GM12878 (cell line): ENCODE results near the gene SLC29A2. TPM values are rescaled to one million over a fixed set of nuclear protein-coding genes. Genes with fewer than 3 reads are reported as not detected.
"Not testable (repeated sequence)": the region's sequence is repeated elsewhere in the genome, so short reads cannot be mapped to it uniquely, and the experiment has no call there.

Source experiments
- ATAC-seq: fragments of 200-7000 bp; cut with Tn5 transposase; 3 replicates; pipeline ENCODE4 v1.9.1; 2020; ENCODE audit warnings: mild to moderate bottlenecking, moderate library complexity
- BruUV-seq: library from RNA; stranded (reverse); fragments of 400-500 nt; replicated peaks from 2 replicates; lab custom pipeline; 2021; lab: Mats Ljungman, UMichigan
- CTCF ChIA-PET: fragments of 300-600 bp; sonication (Branson Sonifier 250); formaldehyde crosslinking; extraction: SDS; loops from one replicate; lab custom pipeline; 2021; ENCODE audit warnings: inconsistent platforms; lab: Yijun Ruan, JAX
- POLR2A ChIA-PET: fragments of 350-600 bp; formaldehyde crosslinking; extraction: SDS; loops from one replicate; lab custom pipeline; 2021; ENCODE audit warnings: inconsistent platforms; lab: Charles Lee
- RAD21 ChIA-PET: fragments of 300-600 bp; sonication (Branson Sonifier 250); formaldehyde crosslinking; loops from one replicate; lab custom pipeline; 2023; ENCODE audit warnings: antibody characterized with exemption; ENCODE audit not compliant: unreplicated experiment; lab: Charles Lee
- SMC1A ChIA-PET: fragments of 300-600 bp; sonication (Branson Sonifier 250); formaldehyde crosslinking; loops from one replicate; lab custom pipeline; 2023; ENCODE audit not compliant: unreplicated experiment, uncharacterized antibody; lab: Charles Lee
- DNase-seq: peaks from one replicate; pipeline ENCODE4 v3.0.0-alpha.2; 2011; ENCODE audit warnings: low read depth, low spot score
- FAIRE-seq: peaks from 3 replicates; lab custom pipeline; 2011; peaks lifted over from hg19 to GRCh38; lab: Jason Lieb, UNC
- H2AFZ ChIP-seq: 2 replicates; pipeline ENCODE4 v1.6.0; 2011; ENCODE audit warnings: low read depth, low read length, control low read depth; ENCODE audit not compliant: control insufficient read depth
- H3K27ac ChIP-seq: 2 replicates; pipeline ENCODE4 v1.5.1; 2011; ENCODE audit warnings: control low read depth; ENCODE audit not compliant: control insufficient read depth, insufficient read depth
- H3K27me3 ChIP-seq, 2 experiments: replicated peaks in 1 of 2; 2 replicates each; pipeline versions ENCODE4 v1.6.0 to v1.6.1; 2011; ENCODE audit warnings: low read length in 1 of 2; ENCODE audit not compliant: control insufficient read depth in 2 of 2, insufficient read depth in 2 of 2
- H3K36me3 ChIP-seq, 2 experiments: 2 replicates each; pipeline ENCODE4 v1.5.1; 2011; ENCODE audit warnings: low read length in 1 of 2; ENCODE audit not compliant: control insufficient read depth in 2 of 2, insufficient read depth in 2 of 2
- H3K4me1 ChIP-seq: 2 replicates; pipeline ENCODE4 v1.6.1; 2011; ENCODE audit warnings: mild to moderate bottlenecking, low read length, moderate library complexity, mixed read lengths; ENCODE audit not compliant: control insufficient read depth, insufficient read depth
- H3K4me2 ChIP-seq: 2 replicates; pipeline ENCODE4 v1.6.0; 2011; ENCODE audit warnings: control low read depth; ENCODE audit not compliant: control insufficient read depth, insufficient read depth
- H3K4me3 ChIP-seq: fragments of 200-600 bp; sonication (generic); 2 replicates; pipeline ENCODE4 v1.5.1; 2016
- H3K79me2 ChIP-seq: 2 replicates; pipeline ENCODE4 v1.6.0; 2011; ENCODE audit warnings: low read length; ENCODE audit not compliant: control insufficient read depth, insufficient read depth
- H3K9ac ChIP-seq: 2 replicates; pipeline ENCODE4 v1.8.0; 2011; ENCODE audit warnings: low read length, control low read depth, mixed read lengths; ENCODE audit not compliant: control insufficient read depth, insufficient read depth
- H3K9me3 ChIP-seq: replicated peaks from 3 replicates; pipeline ENCODE4 v1.5.1; 2011; ENCODE audit warnings: mild to moderate bottlenecking, low read length; ENCODE audit not compliant: control insufficient read depth, insufficient read depth
- H4K20me1 ChIP-seq: 2 replicates; pipeline ENCODE4 v1.6.0; 2011; ENCODE audit not compliant: control insufficient read depth, insufficient read depth
- MTA2 ChIP-seq: fragments of 450-650 bp; IDR thresholded peaks from 2 replicates; pipeline ENCODE4 v1.6.1; 2016; ENCODE audit warnings: low read depth, mild to moderate bottlenecking, moderate library complexity
- NR2F1 ChIP-seq: fragments of 450-650 bp; conservative IDR thresholded peaks from 2 replicates; pipeline ENCODE4 v1.6.1; 2017; ENCODE audit warnings: mild to moderate bottlenecking
- POLR2AphosphoS2 ChIP-seq: IDR thresholded peaks from 2 replicates; pipeline ENCODE4 v1.6.1; 2011; ENCODE audit warnings: low read depth, mild to moderate bottlenecking, low read length, improper control_type of control experiment, moderate library complexity
- SUPT20H ChIP-seq: IDR thresholded peaks from 2 replicates; pipeline ENCODE4 v1.6.1; 2011; ENCODE audit warnings: low read depth, mild to moderate bottlenecking, low read length, moderate library complexity, borderline replicate concordance; ENCODE audit not compliant: control insufficient read depth
- WGBS: methylation state at CpG from one replicate; pipeline ENCODE4 v1.1.6; 2016; ENCODE audit warnings: low lambda C conversion rate; ENCODE audit not compliant: insufficient replicate concordance, insufficient coverage; ENCODE audit errors: missing lambda C conversion rate; 5-methylcytosine and 5-hydroxymethylcytosine counted together
- in situ Hi-C: fragments of 300-500 bp; cut with MboI; formaldehyde crosslinking; loops from 9 replicates; pipeline ENCODE4 v1.14.3; 2018; ENCODE audit warnings: mixed read lengths
- intact Hi-C: fragments of 100-400 bp; cut with micrococcal nuclease; formaldehyde crosslinking; loops from one replicate; pipeline ENCODE4 v1.14.2; 2022; ENCODE audit not compliant: unreplicated experiment
- polyA plus RNA-seq, 11 experiments: library from polyadenylated mRNA; depleted of rRNA in 4 of 11; unstranded in 6 of 11; stranded (reverse) in 5 of 11; fragments of >200 nt; fragmentation: Nextera tagmentation in 4 of 11; fragmentation: Illumina TruSeq in 1 of 11; extraction: Ambion mirVana in 4 of 11; extraction: Trizol in 1 of 11; gene quantifications; 1 replicate in 1 of 11; 2 replicates in 10 of 11; pipeline versions ENCODE4 v1.2.1 to v1.2.3, GENCODE V29; 2011 to 2016; ENCODE audit warnings: inconsistent platforms in 2 of 11, missing spikeins in 2 of 11, low read depth in 1 of 11
- total RNA-seq, 4 experiments: library from RNA; depleted of rRNA in 3 of 4; stranded (reverse); fragments of >200 nt in 3 of 4; fragmentation: Illumina TruSeq in 1 of 4; extraction: Trizol in 1 of 4; gene quantifications; 2 replicates each; pipeline versions ENCODE4 v1.2.1 to v1.2.3, GENCODE V29; 2013 to 2021

SLC29A2 gene
- total and polyA plus RNA-seq, 10 of the 15 experiments (the other 5 are each of a cell fraction or from before 2014, with no cell fraction given) = 0.27 to 7.5 (median 2.2) TPM

DNA sequence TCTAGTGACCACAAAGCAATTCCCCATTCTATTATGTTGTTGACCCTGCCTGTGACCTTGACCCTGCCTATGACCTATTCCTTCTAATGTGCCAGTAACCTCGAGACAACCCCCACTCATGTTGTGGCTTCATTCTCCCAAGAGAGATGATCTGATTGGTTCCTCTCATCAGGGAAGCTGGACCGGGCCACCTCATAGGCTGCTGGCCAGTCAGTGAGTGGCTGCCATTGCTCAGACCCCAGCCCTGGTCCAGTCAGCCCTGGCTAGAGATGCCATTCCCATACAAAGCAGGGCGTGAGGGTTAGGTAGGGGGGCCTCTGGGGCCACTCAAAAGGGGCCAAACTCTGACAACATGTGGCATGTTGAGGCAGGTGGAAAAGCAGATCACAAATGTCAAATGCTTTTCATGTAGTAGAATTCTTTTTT is 11.9 kb downstream of the SLC29A2 start:
- Histone ChIP-seq H3K4me1 (no peaks in the 10 kb centered on the region), H3K9me3 (no peaks in the 10 kb centered on the region), H3K4me3 (no peak overlapping the region), H3K79me2 (no peaks in the 10 kb centered on the region), H3K4me2 (no peak overlapping the region), H2AFZ (no peak overlapping the region), H3K27ac (no peak overlapping the region), H3K9ac (no peak overlapping the region), H4K20me1 (no peaks in the 10 kb centered on the region), H3K36me3 (0 out of 4 replicates have a peak, but pooled peaks cover 0 to 2% of the 10 kb centered on the region in 2 experiments), H3K27me3 (no peaks in the 10 kb centered on the region)
- RAD21 ChIA-PET = interaction anchor here (0.7 kb wide), 1 partner anchor 47 kb away, joined by 6 read pairs; no protein-coding TSS in a partner anchor
- 19% methylated on average over 3 of the region's 3 CpGs for WGBS
- intact Hi-C loops = no loop called here
- SMC1A ChIA-PET = no interaction called here
- ATAC-seq (peak; percentile 41; the same call in 2 of the 3 replicates), DNase-seq (no peak), FAIRE-seq (no peak)
- peak; percentile 30; the same call in 1 of the 2 replicates for TF ChIP-seq NR2F1
- TF ChIP-seq SUPT20H = no peak
- no peak for TF ChIP-seq MTA2
- TF ChIP-seq POLR2AphosphoS2 = 0 out of 2 replicates have a peak, but pooled peaks have one; percentile 31
- POLR2A ChIA-PET = no interaction called here
- in situ Hi-C loops = no loop called here
- BruUV-seq = no TSS peak
- CTCF ChIA-PET = interaction anchor here (3.0 kb wide), 1 partner anchor 26 kb away, joined by 12 read pairs; no protein-coding TSS in a partner anchor

DNA sequence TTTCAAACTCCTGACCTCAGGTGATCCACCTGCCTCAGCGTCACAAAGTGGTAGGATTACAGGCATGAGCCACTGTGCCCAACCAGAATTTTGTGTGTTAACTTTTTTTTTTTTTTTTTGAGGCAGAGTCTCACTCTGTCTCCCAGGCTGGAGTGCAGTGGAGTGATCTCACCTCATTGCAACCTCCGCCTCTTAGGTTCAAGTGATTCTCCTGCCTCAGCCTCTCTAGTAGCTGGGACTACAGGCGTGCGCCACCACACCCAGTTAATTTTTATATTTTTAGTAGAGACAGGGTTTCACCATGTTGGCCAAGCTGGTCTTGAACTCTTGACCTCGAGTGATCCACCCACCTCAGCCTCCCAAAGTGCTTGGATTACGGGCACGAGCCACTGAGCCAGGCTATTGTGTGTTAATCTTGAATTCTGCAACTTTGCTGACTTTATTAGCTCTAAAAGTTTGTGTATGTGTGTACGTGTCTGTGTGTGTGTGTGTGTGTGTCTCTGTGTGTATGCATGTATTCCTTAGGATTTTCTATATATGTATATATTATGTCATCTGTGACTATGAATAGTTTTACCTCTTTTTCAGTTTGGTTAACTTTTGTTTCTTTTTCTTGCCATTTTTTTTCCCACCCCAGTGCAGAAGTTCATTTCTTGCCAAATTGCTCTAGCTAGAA is 20.9 kb downstream of the SLC29A2 start:
- not testable (repeated sequence) for FAIRE-seq

More for the DNA sequence above, 20.9 kb downstream of the SLC29A2 start:
- H3K4me3 ChIP-seq, H3K4me1 ChIP-seq, H3K27me3 ChIP-seq, H4K20me1 ChIP-seq, in situ Hi-C loops, H3K9ac ChIP-seq, DNase-seq, H3K27ac ChIP-seq, intact Hi-C loops, H3K79me2 ChIP-seq, ATAC-seq, H3K36me3 ChIP-seq, H3K4me2 ChIP-seq, BruUV-seq, RAD21 ChIA-PET, H2AFZ ChIP-seq, H3K9me3 ChIP-seq: not testable (repeated sequence)
- 79% methylated on average over 8 of the region's 8 CpGs for WGBS
- ChIA-PET CTCF (interaction anchor here (0.6 to 2.4 kb wide), 5 partner anchors 13 to 50 kb away, joined by 4 to 13 read pairs (median 7); no protein-coding TSS in a partner anchor), POLR2A (interaction anchor here (0.6 kb wide), 1 partner anchor 260 kb away, joined by 4 read pairs; no protein-coding TSS in a partner anchor), SMC1A (interaction anchor here (1.4 kb wide), 1 partner anchor 39 kb away, joined by 3 read pairs; no protein-coding TSS in a partner anchor)
